CD4-positive, alpha-beta T cell treated with Interleukin-17A for 4 hours (primary cell): ENCODE results near the gene POMP.

Source experiments
- DNase-seq: peaks from one replicate; pipeline ENCODE4 v3.0.0-alpha.2; 2020; ENCODE audit warnings: mixed read lengths

The POMP gene

DNA sequence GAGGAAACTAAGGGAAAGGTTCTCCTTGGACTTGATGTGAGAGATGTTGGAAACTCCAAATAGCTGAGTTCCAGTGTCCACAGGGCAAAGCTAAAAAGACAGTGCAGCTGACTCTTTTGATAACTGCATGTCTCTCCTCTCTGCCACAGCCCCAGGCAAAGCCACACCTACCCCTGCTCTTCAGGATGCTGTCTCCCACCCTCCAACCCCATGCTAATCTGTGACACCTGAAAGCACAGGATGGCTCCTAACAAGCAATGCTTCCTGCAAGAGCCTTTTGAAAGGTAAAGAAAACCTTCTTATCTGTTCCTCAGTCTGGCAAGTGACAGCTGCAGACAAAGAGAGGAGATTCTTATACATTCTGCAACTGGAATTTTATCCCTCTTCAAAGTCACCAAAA, 45.4 kb downstream of the POMP start:
- DNase-seq = no peak

GRCh38 chr13:28704919-28705318, 46.0 kb downstream of the POMP start:
- DNase-seq = no peak

DNA sequence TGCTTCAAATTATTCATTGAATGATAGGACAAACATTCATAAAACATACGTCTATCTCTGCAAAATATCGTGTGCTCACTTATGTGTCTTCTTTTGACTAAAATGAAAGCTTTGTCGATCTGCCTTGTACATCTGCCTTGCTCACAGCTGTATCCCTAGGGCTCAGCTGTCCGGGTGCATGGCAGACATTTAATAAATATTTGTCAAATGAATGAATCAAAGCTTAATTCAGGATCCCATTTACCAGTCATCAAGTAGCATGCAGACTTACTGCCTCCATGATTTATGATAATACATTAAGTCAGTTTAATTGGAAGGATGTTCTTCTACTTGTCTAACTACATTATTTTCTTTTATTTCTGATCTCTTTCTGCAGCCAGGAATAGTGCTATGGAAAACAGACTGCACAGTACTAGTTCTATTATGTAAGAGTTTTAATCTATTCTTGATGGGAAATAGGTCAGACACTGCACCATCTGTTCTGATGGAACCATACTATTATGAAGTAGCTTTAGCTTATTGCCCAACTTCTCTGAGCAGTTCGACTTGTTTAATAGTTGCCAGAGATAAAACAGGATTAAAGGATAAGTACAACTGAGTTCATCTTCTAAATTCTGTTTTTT, 46.6 kb downstream of the POMP start:
- no peak for DNase-seq

DNA sequence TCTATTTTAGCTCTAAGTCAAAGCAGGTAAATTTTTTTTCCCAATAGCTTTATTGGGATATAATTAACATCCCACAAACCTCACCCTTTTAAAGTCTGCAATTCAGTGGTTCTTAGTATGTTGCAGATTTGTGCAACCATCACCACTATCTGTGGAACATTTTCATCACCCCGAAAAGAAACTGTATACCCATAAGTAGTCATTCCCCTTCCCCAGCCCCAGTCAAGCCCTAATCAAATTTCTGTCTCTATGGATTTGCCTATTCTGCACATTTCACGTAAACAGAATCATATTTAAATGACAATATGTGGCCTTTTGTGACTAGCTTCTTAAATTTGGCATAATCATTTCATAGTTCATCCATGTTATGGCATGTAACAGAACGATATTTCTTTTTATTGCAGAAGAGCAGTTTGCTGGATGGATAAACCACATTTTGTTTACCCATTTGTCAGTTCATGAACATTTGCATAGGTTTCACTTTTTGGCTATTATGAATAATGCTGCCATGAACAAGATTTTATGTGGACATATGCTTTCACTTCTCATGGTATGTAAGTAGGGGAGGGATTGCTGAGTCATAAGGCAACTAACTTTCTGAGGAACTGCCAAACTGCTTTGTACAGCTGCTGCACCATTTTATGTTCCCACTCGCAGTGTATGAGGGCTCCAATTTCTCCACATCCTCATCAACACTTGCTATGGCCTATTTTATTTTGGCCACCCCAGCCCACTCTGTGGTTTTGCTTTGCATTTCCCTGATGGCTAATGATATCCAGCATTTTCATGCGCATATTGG, 48.9 kb downstream of the POMP start:
- no peak for DNase-seq

- DNase-seq = no peak
These were observed 51.2 kb downstream of the POMP start for GRCh38 chr13:28710161-28710560.

DNA sequence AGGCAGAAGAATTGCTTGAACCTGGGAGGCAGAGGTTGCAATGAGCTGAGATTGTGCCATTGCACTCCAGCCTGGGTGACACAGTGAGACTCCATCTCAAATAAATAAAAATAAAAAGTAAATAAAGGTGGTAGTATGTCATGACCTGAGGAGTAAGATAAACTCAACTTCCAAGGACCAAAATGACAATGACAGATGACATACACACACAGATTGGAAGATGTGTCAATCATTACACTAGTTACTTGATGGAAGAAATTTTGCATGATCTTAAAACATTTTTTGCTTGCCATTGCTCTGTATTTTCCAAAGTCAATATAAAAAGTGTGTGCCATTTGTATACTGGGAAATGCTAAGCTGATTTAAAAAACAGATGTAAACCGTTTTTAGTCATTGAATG, 55.7 kb downstream of the POMP start:
- DNase-seq = no peak

DNA sequence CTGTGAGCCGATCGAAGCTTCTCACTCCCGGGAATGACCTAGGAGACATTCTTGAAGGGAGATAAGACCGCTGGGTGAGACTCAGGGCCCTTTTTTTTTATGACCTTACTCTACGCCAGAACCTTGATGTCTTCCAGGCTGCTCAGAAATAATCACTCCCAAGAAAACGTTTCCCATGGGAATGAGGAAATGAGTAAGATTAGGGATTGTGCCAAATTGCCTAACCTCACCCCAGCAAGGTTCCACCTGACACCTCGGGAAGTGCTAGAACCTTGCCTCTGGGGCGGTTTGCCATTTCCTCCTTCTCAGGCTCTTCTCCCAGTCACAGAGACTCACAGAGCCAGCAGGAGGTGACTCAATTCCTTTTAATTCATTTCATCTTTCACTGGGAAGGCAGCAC, 57.6 kb downstream of the POMP start:
- DNase-seq = no peak

DNA sequence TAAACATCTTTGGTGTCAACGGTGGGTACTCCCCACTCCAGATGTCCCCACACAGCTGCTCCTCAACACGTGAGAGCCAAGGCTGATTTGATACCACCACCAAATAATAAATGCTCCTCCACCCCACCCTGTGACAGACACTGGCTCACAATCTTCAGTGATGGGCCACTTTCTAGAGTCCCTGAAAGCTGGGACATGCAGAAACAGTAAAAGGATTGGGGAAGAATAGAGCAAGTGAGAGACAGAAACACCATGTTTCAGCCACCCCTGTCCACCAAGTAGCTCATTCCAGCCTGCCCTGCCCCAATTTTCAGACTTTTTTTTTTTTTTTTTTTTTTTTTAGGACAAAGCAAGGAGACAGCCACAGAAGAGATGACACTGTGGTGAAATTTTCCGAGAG, 58.2 kb downstream of the POMP start:
- no peak for DNase-seq

DNA sequence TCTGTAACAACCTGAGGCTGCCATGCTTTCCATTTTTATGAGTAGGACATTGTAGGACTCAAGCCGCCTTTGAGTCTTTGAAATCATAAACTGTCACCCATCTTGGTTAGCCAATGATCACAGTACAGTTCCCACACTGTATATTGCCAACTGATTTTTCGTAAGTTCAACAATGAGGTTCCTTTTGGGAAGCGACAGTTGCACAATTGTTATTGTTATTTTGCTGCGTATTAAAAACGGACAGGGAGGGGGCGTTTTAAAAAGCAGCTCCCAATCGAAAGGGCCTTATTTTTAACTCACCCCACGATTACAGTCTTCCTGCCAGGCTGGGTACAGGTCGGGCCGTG, 59.2 kb downstream of the POMP start:
- no peak for DNase-seq

- peak; percentile 98 for DNase-seq
These were observed 59.8 kb downstream of the POMP start, which contains the start of gene SLC46A3 for GRCh38 chr13:28718543-28719226. Gene SLC46A3 (minus strand): TSS chr13:28718970. CDS start chr13:28717998, 972 bp downstream.

GRCh38 chr13:28719227-28720055, 60.5 kb downstream of the POMP start:
- no peak for DNase-seq

DNA sequence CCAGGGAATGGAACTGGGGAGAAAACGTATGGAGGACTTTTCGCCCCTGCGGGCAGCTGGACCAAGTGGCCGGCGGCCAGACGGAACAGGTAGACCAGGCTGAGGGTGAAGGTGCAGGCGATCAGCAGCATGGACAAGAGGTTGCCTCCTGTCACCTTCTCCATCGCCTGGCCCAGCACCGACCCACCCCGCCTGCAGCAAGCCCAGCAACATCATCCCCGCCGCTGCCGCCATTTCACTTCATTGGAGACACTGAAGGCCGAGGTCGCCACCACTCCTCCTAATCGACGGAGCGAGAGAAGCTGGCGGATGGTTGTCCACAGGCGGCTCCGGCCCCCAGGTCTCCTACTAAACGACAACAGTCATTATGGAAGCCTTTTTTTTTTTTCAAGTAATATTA, 64.9 kb downstream of the POMP start:
- no peak for DNase-seq

GRCh38 chr13:28725046-28725610, 66.2 kb downstream of the POMP start:
- DNase-seq = no peak
